Left ventricle myocardium inferior (tissue), 1 donor: ENCODE results near the gene LEPR. TPM values are rescaled to one million over a fixed set of nuclear protein-coding genes. Genes with fewer than 3 reads are reported as not detected.

Experiments used
- DNase-seq: peaks from one replicate; pipeline ENCODE4 v3.0.0-alpha.2; 2020
- H3K27ac ChIP-seq: fragments of 200-600 bp; replicated peaks from 2 replicates; pipeline ENCODE4 v1.8.0; 2021
- H3K27me3 ChIP-seq: fragments of 200-600 bp; 2 replicates; pipeline ENCODE4 v1.8.0; 2021; ENCODE audit warnings: low read depth
- H3K36me3 ChIP-seq: fragments of 200-600 bp; 2 replicates; pipeline ENCODE4 v1.8.0; 2021
- H3K4me1 ChIP-seq: fragments of 200-600 bp; 2 replicates; pipeline ENCODE4 v1.8.0; 2021
- H3K4me3 ChIP-seq: fragments of 200-600 bp; 2 replicates; pipeline ENCODE4 v1.8.0; 2021; ENCODE audit warnings: mild to moderate bottlenecking, moderate library complexity
- H3K9me3 ChIP-seq: fragments of 200-600 bp; replicated peaks from 2 replicates; pipeline ENCODE4 v1.8.0; 2021
- intact Hi-C: fragments of 100-400 bp; cut with micrococcal nuclease; formaldehyde crosslinking; loops from one replicate; pipeline ENCODE4 v1.11.0; 2022
- long read RNA-seq: library from polyadenylated mRNA; unstranded; transcript quantifications from one replicate; pipeline ENCODE4 v2.0.0, GENCODE V29; 2021
- total RNA-seq: library from RNA; stranded (reverse); fragmentation: NEBNext Ultra II Directional; extraction: Animal tissue kit (Norgen Biotek cat#: 25700); gene quantifications from one replicate; pipeline ENCODE4 v1.2.1, GENCODE V29; 2021
- TF ChIP-seq, protein P1 (sequence below): fragments of 200-600 bp; IDR thresholded peaks from 2 replicates; pipeline ENCODE4 v1.8.0; 2021; ENCODE audit warnings: antibody characterized with exemption, mild to moderate bottlenecking, borderline replicate concordance
- donor health status: DM: no; HTN: yes; CAD: no; lungs with severe emphysema.

Gene LEPR, protein sequence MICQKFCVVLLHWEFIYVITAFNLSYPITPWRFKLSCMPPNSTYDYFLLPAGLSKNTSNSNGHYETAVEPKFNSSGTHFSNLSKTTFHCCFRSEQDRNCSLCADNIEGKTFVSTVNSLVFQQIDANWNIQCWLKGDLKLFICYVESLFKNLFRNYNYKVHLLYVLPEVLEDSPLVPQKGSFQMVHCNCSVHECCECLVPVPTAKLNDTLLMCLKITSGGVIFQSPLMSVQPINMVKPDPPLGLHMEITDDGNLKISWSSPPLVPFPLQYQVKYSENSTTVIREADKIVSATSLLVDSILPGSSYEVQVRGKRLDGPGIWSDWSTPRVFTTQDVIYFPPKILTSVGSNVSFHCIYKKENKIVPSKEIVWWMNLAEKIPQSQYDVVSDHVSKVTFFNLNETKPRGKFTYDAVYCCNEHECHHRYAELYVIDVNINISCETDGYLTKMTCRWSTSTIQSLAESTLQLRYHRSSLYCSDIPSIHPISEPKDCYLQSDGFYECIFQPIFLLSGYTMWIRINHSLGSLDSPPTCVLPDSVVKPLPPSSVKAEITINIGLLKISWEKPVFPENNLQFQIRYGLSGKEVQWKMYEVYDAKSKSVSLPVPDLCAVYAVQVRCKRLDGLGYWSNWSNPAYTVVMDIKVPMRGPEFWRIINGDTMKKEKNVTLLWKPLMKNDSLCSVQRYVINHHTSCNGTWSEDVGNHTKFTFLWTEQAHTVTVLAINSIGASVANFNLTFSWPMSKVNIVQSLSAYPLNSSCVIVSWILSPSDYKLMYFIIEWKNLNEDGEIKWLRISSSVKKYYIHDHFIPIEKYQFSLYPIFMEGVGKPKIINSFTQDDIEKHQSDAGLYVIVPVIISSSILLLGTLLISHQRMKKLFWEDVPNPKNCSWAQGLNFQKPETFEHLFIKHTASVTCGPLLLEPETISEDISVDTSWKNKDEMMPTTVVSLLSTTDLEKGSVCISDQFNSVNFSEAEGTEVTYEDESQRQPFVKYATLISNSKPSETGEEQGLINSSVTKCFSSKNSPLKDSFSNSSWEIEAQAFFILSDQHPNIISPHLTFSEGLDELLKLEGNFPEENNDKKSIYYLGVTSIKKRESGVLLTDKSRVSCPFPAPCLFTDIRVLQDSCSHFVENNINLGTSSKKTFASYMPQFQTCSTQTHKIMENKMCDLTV
- total RNA-seq = 7.1 TPM
- long read RNA-seq, full-length matches to known transcripts = 3 of 15 reads
- long read RNA-seq, partial matches to known transcripts = 2 of 15 reads
- long read RNA-seq, other reads (novel, unspliced or antisense) = 10 of 15 reads

DNA sequence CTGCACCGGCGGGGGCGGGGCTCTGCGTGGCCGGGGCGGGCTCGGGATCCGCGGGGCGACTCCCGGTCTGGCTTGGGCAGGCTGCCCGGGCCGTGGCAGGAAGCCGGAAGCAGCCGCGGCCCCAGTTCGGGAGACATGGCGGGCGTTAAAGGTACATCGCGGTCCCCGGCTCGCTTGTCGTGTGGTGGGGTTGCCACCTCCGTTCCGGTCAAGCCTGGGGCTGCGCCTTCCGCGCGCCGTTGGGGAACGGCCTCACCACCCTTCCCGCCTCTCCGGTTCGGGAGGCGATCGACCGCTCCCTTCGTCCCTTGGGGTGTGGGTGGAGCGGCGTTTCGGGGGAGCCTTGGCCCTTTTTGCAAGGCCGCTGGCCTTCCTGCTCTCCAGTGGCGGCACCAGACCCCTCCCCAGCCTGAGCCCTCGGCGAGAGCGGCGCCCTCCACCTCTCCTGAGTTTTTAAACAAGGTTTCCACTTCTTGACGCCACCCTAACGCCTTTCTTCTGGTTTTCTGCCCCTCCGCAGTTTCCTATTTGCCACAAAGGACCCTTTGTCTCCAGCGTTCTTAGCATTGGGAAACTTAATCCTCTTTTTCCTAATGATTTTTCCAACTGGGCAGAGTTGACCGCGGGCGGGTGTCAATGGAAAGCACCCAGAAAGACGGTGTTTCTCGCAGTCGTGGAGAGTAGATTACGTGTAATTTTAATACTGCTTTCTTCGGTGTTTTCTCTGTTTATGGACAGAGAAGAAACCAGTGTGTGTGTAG is at the start of gene LEPR, which contains the start of gene LEPROT:
Gene LEPR, plus strand, starts transcription at position 79 of the 761 bp plus-strand sequence. CDS start 144,898 bp downstream, outside the sequence.
Gene LEPROT, plus strand, starts transcription at position 79 of the 761 bp plus-strand sequence. Its CDS starts 57 bp downstream, at position 136.
- H3K36me3 ChIP-seq = peaks cover 9% of the 10 kb centered on the region
- H3K9me3 ChIP-seq = no peaks in the 10 kb centered on the region
- H3K4me3 ChIP-seq = peak within 1 kb of the TSS; percentile 94
- TF ChIP-seq, protein P1, sequence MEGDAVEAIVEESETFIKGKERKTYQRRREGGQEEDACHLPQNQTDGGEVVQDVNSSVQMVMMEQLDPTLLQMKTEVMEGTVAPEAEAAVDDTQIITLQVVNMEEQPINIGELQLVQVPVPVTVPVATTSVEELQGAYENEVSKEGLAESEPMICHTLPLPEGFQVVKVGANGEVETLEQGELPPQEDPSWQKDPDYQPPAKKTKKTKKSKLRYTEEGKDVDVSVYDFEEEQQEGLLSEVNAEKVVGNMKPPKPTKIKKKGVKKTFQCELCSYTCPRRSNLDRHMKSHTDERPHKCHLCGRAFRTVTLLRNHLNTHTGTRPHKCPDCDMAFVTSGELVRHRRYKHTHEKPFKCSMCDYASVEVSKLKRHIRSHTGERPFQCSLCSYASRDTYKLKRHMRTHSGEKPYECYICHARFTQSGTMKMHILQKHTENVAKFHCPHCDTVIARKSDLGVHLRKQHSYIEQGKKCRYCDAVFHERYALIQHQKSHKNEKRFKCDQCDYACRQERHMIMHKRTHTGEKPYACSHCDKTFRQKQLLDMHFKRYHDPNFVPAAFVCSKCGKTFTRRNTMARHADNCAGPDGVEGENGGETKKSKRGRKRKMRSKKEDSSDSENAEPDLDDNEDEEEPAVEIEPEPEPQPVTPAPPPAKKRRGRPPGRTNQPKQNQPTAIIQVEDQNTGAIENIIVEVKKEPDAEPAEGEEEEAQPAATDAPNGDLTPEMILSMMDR = no peak
- no peaks in the 10 kb centered on the region for H3K27me3 ChIP-seq
- DNase-seq = no peak
- intact Hi-C loops = no loop called here
- peaks cover 34% of the 10 kb centered on the region for H3K4me1 ChIP-seq
- peak within 1 kb of the TSS; percentile 99 for H3K27ac ChIP-seq

DNA sequence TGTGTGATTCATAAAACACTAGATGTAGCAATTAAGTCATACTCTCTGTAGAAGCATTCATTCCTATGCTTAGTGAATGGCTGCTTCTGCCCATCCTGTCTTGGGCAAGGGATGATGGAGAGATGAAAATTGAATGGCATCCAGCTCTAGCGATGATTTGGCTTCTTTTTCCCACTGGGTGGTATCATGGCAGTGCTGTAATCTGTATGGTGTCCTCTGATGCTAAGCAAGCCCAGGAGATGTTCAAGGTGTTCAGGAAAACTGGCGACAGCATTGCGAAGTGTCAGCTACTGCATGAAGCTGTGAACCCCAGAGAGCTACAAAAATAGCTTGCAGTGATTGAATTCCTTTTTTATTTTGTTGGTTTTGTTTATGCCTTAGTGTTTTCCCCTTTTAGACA is 48.9 kb upstream of the LEPR start:
- Histone ChIP-seq H3K4me3 (no peak overlapping the region), H3K36me3 (no peaks in the 10 kb centered on the region), H3K27ac (no peak overlapping the region), H3K4me1 (no peaks in the 10 kb centered on the region), H3K27me3 (no peaks in the 10 kb centered on the region), H3K9me3 (no peaks in the 10 kb centered on the region)
- DNase-seq = no peak
- TF ChIP-seq, protein P1 = no peak
- intact Hi-C loops = no loop called here

DNA sequence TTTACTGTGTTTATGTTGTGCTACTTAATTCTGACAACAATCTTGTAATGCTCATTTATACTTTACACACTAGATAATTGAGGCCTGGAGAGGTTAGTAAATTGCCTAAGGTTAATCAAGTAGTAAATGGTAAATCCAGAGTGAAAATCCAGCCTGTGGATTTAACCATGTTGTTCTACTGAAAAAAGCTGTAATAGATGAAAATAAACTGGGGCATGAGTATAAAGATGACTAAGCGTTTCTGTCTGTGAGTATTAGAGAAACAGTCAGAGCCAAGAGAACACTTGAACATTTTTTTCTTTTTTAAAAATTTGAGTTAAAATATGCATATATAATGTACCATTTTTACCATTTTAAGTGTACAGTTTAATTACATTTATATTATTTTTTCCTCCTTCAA is 47.9 kb upstream of the LEPR start:
- no peak for DNase-seq
- no peaks in the 10 kb centered on the region for H3K9me3 ChIP-seq
- no peaks in the 10 kb centered on the region for H3K4me1 ChIP-seq
- intact Hi-C loops = no loop called here
- TF ChIP-seq, protein P1 = no peak
- H3K4me3 ChIP-seq = no peak overlapping the region
- no peak overlapping the region for H3K27ac ChIP-seq
- H3K27me3 ChIP-seq = no peaks in the 10 kb centered on the region
- H3K36me3 ChIP-seq = no peaks in the 10 kb centered on the region

DNA sequence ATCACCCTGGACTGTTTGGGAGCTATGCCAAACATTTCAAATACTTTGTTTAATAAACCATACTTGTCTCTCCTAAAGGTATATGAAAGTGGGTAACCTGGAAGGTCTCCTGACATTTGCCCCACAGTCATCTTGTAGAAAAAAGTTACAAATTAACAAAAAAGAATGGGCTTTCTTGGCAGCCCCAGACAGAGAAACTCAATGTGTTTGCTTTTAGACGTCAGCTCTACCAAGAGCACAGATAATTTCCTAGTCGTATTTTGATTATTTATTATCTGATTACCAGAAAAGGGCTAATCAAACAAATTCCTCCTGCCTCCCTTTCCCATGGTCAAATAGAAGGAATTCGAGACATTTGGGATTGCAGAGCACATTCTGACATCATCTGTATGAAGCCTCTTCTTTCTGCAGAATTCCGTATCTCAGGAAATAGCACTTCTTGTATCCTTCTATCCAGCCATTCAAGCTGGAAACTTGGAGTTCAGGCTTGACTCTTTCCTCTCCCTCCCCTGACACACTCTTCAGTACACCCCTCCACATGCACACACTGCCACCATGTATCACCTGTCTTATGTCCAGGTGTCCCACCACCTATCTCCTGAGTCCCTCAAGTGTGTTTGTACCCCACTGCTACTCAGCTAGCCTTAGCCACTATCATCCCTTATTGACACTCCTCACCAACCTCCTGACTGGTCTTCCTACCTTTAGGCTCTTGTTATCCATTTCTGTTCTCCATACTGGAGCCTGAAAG is 42.8 kb upstream of the LEPR start:
- no peaks in the 10 kb centered on the region for H3K4me1 ChIP-seq
- H3K36me3 ChIP-seq = no peaks in the 10 kb centered on the region
- H3K4me3 ChIP-seq = no peak overlapping the region
- no peak for DNase-seq
- no peak overlapping the region for H3K27ac ChIP-seq
- no peaks in the 10 kb centered on the region for H3K27me3 ChIP-seq
- TF ChIP-seq, protein P1 = no peak
- intact Hi-C loops = no loop called here
- H3K9me3 ChIP-seq = no peaks in the 10 kb centered on the region
